B cell (primary cell): Measurements from ENCODE around the gene C10orf105.

Experiments
- EZH2 ChIP-seq: IDR thresholded peaks from 2 replicates; pipeline ENCODE4 v1.6.1; 2012; ENCODE audit warnings: borderline replicate concordance, low read depth, mild to moderate bottlenecking, moderate library complexity, low read length; ENCODE audit not compliant: insufficient read depth, poor library complexity, severe bottlenecking
- TF ChIP-seq, protein P1 (sequence below): fragments of 200-600 bp; IDR thresholded peaks from one replicate; pipeline ENCODE4 v1.8.0; 2022; ENCODE audit warnings: antibody characterized with exemption, mild to moderate bottlenecking

GRCh38 chr10:71685554-71686232, 33.9 kb downstream of the C10orf105 start:
- TF ChIP-seq, protein P1, sequence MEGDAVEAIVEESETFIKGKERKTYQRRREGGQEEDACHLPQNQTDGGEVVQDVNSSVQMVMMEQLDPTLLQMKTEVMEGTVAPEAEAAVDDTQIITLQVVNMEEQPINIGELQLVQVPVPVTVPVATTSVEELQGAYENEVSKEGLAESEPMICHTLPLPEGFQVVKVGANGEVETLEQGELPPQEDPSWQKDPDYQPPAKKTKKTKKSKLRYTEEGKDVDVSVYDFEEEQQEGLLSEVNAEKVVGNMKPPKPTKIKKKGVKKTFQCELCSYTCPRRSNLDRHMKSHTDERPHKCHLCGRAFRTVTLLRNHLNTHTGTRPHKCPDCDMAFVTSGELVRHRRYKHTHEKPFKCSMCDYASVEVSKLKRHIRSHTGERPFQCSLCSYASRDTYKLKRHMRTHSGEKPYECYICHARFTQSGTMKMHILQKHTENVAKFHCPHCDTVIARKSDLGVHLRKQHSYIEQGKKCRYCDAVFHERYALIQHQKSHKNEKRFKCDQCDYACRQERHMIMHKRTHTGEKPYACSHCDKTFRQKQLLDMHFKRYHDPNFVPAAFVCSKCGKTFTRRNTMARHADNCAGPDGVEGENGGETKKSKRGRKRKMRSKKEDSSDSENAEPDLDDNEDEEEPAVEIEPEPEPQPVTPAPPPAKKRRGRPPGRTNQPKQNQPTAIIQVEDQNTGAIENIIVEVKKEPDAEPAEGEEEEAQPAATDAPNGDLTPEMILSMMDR: no peak
- TF ChIP-seq EZH2: no peak
